Stimulated activated CD4-positive, alpha-beta T cell treated with anti-CD3 and anti-CD28 coated beads, Interleukin-15, amount 100 ng/mL, for 1 hour (primary cell): ENCODE measurements around the gene HNRNPUL1.
A peak's percentile ranks its signal among the peaks of the same experiment; 100 is the strongest.

Experiments
- DNase-seq, 2 donors: peaks; one replicate each; pipeline ENCODE4 v3.0.0-alpha.2; 2020; ENCODE audit warnings: low read depth in 1 of 2, low spot score in 1 of 2

Gene HNRNPUL1

GRCh38 chr19:41233748-41234240, 30.4 kb upstream of the HNRNPUL1 start:
- no peak for DNase-seq

- no peak for DNase-seq
Measured at GRCh38 chr19:41234512-41235168, 29.5 kb upstream of the HNRNPUL1 start.

DNA sequence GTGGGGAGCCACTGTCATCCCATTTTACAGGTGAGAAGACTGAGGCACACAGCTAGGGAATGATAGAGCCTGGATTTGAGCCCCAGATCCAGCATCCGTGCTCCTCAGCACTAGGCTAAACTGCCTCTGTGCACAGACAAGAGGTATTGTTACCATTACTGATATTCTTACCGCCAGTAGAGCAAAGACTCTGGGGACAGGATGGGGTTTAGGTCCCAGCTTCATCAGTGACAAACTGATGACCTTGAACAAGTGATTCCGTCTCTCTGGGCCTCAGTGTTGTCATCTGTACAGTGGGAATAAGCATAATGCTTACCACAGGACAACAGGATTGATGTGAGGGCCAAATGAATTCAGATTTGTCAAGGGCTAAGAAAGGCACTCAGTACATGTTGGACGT, 28.7 kb upstream of the HNRNPUL1 start:
- no peak for DNase-seq

- DNase-seq, result no peak
Measured at GRCh38 chr19:41238244-41238643, 25.9 kb upstream of the HNRNPUL1 start.

- no peak for DNase-seq
Measured at GRCh38 chr19:41239363-41239762, 24.8 kb upstream of the HNRNPUL1 start.

DNA sequence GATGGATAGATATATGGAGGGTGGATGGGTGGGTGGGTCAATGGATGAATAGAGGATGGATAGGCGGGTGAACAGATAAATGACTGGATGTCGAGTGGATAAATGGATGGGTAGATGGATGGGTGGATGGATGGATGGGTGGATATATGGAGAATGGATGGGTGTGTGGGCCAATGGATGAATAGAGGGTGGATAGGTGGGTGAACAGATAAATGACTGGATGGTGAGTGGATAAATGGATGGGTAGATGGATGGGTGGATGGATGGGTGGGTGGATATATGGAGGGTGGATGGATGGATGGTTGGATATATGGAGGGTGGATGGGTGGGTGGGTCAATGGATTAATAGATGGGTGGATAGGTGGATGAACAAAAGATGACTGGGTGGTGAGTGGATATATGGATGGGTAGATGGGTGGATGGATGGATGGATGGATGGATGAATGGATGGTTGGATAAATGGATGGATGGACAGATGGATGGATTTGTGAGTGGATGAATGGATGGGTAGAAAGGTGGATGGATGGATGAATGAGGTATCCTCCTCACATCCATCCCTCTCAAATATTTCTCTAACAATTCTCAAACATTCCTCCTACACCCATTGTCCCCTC, 24.1 kb upstream of the HNRNPUL1 start:
- DNase-seq, result no peak

GRCh38 chr19:41241859-41242258, 22.3 kb upstream of the HNRNPUL1 start:
- DNase-seq, result no peak

DNA sequence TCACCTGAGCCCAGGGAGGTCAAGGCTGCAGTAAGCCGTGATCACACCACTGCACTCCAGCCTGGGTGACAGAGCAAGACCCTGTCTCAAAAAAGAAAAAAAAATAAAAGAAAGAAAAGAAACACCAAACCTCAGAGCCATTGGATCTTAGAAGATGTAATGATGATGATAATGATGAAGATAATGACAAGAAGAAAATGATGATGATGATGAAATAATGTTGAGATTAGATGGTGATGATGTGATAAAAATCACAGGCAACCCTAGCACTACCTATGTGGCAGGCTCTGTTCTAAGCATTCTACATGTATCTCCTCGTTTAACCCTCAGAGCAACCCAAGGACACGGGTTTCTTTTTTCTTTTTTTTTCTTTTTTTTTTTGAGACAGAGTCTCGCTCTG, 20.1 kb upstream of the HNRNPUL1 start:
- no peak for DNase-seq

DNA sequence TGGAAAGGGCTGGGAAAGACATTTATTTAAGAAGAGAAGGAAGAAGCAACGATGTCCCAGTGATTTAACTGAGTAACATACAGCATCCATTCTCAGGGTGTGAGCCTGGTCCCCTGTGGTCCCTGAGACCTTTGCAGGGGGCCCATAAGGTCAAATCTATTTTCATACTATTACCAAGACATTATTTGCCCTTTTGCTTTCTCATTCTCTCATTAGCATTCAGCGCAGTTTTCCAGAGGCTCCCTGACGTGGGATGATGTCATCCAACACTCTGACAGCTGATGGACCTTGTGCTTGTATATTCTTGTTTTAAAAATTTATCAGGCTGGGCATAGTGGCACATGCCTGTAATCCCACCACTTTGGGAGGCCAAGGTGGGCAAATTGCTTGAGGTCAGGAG, 18.3 kb upstream of the HNRNPUL1 start:
- DNase-seq, result no peak

- DNase-seq, result no peak
Measured at GRCh38 chr19:41248895-41249294, 15.3 kb upstream of the HNRNPUL1 start.

DNA sequence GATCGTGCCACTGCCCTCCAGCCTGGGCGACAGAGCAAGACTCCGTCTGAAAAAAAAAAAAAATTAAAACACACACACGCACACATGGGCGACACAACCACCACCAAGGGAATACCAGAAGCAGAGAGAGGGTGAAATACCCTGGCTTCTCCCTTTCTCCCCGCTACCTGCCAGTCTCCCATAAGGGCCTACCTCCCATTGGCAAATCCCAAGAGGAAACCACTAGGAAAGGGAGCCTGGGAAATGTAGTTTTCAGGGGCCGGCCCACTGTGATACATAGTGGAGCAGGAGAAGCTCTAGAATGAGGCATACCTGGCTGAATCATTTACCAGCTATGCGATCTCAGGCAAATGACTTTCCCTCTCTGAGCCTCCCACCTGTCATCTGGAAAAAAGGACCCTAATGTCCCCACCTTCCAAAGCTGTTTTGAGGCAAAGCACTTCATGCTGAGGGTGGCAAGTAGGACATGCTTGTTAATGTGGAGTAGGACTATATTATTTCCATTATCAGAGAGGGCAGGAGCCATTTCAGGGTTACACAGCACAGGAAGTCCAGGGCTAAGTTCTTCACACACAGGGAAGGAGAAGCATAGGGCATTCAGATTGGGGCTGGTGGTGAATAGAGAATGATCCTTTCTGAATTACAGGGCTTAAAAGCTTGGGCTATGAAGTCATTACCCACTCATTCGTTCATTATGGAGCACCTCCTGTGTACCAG, 14.3 kb upstream of the HNRNPUL1 start:
- no peak for DNase-seq

DNA sequence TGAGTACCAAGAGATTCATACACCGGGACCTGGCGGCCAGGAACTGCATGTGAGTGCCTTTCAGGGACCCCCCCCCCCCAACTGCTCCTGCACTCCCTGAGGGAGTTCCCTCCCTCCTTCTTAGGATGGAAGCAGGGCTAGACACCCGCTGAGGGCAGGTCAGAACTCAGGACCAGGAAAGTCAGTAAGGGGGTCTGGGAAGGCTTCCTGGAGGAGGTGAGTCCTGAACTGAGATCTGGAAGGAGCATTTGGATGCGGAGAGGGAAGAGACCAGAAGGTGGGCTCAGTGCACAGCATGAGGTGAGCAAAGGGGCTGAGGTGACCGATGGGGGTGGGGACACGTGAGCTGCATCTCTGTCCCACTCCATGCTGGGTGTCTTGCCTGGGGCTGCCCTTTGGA, 10.5 kb upstream of the HNRNPUL1 start:
- no peak for DNase-seq

DNA sequence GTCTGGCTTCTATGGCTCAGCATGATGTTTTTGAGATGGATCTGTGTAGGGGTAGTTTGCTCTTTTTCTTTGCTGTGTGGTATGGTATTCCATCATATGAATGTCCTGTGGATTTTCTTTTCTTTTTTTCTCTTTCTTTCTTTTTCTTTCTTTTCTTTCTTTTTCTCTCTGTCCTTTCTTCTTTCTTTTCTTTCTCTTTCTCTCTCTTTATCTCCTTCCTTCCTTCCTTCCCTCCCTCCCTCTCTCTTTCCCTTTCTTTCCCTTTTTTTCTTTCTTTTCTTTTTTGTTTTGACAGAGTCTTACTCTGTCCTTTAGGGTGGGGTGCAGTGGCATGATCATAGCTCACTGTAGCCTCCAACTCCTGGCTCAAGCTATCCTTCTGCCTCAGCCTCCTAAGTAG, 9.0 kb upstream of the HNRNPUL1 start:
- no peak for DNase-seq

DNA sequence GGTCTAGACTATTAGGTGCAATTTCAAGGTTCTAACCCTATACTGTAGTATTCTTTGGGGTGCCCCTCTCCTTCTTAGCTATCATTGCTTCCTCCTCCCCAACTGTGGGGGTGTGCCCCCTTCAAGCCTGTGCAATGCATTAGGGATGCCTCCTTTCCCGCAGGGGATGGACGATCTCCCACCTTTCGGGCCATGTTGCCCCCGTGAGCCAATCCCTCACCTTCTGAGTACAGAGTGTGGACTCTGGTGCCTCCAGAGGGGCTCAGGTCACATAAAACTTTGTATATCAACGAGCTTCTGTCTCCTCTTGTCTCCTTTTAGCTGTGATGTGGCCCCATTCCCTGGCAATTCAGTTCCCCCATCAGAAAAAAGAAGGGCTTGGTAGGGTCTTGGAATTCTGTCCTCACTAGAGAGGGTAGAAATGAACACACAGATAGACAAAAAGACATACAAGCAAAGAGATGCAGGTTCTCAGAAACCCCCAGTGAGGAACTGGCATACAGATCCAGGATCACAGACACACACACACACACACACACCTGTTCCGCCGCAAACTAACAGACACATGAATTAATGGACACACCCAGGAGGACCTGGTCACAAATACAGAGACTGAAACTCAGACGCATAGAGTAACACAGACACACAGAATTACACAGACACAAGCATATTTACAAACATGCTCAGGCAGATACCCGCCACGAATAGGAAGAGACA, 2.5 kb upstream of the HNRNPUL1 start:
- DNase-seq, result no peak

DNA sequence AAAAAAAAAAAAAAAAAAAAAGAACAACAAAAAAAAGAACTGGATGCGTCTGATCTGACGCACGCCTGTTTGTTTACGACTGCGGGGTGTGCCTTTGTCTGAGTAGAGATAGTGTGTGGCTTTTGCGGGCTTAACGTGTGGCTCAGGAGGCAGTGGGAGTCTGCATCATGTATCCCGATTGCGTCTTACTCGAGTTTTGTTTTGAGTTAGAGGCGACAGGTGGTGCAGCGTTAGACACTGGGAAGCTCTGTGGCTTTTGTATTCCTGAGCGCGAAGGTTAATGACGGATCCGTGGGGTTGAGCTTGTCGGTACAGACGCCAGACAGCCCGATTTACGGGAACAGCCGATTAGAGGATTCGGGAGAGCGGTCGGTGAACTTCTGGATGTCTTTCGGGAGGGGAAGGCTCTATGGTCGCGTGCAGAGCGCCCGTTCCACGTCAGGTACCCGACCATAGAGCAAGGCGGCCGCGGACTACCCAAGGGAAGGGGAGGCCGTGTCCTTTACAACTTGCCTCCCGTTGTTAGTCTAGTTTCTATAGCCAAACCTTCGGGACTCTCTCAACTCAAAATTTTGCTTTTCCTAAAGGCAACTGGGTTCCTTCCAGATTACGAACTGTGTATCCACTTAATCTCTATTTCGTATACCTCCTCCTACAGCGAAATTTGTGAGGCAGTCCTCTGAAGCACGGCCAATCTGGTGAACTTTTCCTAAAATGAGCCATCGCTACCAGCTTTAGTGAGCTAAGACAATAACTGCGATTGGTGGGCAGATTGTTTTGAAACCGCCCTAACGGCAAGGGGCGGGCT, 926 bp upstream of the HNRNPUL1 start:
- peak; percentile 52 to 57 for DNase-seq

DNA sequence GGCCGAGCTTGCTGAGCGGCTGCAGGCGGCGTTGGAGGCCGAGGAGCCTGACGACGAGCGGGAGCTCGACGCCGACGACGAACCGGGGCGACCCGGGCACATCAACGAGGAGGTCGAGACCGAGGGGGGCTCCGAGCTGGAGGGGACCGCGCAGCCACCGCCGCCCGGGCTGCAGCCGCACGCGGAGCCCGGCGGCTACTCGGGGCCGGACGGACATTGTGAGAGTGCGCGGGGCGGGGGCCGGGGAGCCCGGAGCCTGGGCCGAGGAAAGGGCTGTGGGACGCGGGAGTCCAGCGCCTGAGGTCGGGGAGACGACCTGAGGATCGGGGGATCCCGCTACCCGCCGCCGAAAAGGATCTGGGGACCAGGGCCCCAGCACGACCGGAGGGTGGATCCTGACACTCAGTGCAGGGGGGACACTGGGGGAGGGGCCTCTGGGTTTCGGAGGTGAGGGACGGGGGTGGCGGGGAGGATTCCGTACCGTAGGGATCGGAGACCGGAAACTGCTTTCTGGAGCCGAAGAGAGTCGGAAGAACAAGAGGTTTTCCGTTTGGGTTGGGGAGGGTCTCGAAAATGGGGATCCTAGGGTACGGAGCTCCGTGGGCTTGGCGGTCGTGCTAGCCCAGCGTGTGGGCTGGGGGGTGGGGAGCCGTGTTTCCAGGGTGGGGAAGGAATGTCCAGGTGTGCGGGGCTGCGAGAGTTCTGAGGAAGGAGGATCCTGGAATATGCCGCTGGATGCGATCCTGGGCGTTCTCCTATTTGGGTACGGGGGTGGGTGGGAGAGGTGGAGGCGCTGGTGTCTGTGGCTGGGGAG, 616 bp downstream of the HNRNPUL1 start:
- peak; percentile 9 to 51 for DNase-seq

- no peak for DNase-seq
Measured at GRCh38 chr19:41265395-41266153, 1.4 kb downstream of the HNRNPUL1 start.

DNA sequence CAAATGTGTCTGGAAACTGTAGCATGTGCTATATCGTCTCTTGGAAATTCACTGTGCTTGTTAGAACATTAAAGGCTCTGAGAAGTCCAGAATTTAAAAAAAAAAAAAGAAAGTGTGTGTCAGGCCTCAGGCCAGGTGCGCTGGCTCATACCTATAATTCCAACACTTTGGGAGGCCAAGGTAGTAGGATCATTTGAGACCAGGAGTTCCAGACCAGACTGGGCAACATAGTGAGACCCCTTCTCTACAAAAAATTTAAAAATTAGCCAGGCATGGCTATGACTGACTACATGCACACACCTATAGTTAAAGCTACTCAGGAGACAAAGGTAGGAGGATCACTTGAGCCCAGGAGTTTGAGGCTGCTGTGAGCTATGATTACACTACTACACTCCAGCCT, 4.9 kb downstream of the HNRNPUL1 start:
- no peak for DNase-seq

DNA sequence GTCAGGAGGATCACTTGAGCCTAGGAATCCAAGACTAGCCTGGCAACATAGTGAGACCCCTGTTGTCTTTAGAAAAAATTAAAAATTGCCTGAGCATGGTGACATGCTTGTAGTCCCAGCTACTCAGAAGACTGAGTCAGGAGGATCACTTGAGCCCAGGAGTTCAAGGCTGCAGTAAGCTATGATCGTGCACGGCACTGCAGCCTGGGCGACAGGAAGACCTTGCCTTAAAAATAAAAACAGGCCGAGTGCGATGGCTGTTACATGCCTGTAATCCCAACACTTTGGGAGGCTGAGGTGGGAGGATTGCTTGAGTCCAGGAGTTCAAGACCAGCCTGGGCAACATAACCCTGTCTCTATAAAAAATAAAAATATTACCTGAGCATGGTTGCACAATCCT, 5.4 kb downstream of the HNRNPUL1 start:
- DNase-seq, result no peak
